Measurements from ENCODE around the gene IFI30. TPM values are rescaled to one million over a fixed set of nuclear protein-coding genes. Genes with fewer than 3 reads are reported as not detected.

The IFI30 gene
- total RNA-seq: 682 TPM
- long read RNA-seq, transcript IFI30-201 (7 exons, 1,134 nt): major isoform, 678 of 726 reads
- long read RNA-seq, partial matches to known transcripts: 42 of 726 reads
- long read RNA-seq, other reads (novel, unspliced or antisense): 6 of 726 reads

DNA sequence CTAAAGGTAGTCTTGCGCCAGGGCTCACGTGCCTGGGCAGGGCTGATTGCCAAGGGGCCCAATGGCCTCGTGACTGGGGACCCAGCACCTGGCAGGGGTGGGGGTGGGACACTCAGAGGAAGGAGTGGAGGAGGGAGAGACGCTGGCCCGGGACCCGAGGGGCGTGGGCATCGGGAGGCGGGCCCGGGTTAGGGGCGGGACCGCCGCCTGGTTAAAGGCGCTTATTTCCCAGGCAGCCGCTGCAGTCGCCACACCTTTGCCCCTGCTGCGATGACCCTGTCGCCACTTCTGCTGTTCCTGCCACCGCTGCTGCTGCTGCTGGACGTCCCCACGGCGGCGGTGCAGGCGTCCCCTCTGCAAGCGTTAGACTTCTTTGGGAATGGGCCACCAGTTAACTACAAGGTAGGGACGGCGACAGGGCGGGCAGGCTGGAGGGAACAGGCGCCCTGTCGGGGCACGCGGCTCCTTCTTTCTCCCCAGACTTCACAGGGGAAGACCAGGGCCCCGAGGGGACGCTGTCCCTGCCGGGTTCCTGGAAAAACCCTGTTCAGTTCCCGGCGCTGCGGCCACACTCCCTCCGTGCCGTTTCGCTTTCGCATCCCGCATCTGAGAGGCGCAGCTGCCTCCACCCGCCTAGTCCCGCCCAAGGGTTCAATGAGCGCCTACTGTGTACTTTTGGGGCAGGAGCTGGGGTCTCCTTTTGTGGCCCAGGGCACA lies at the start of gene IFI30:
TSS of gene IFI30 (plus strand) at position 242 of the 717 bp plus-strand sequence. CDS start at position 271, 29 bp downstream.
- ATAC-seq (peak; percentile 87 to 89), DNase-seq (peak; percentile 92)
- H3K4me1 ChIP-seq: peaks cover 18% of the 10 kb centered on the region
- H3K27ac ChIP-seq: peak within 1 kb of the TSS; percentile 81
- peak within 1 kb of the TSS; percentile 89 for H3K4me3 ChIP-seq
- intact Hi-C loops (cut with DNase I): no loop called here
- TF ChIP-seq CTCF (IDR thresholded peaks at IDR 0.05): no peak
- H3K36me3 ChIP-seq: peaks cover 34% of the 10 kb centered on the region
- H3K27me3 ChIP-seq (ENCODE audit: low read depth): no peaks in the 10 kb centered on the region
- H3K9me3 ChIP-seq: no peaks in the 10 kb centered on the region

- TF ChIP-seq CTCF (IDR thresholded peaks at IDR 0.05): no peak
- DNase-seq (no peak), ATAC-seq (no peak)
- peaks cover 63% of the 10 kb centered on the region for H3K36me3 ChIP-seq
- H3K9me3 ChIP-seq: no peaks in the 10 kb centered on the region
- H3K4me3 ChIP-seq: no peak overlapping the region
- peaks cover 10% of the 10 kb centered on the region for H3K4me1 ChIP-seq
- H3K27me3 ChIP-seq (ENCODE audit: low read depth): no peaks in the 10 kb centered on the region
- H3K27ac ChIP-seq: no peak overlapping the region
- intact Hi-C loops (cut with DNase I): no loop called here
These were observed 49.8 kb upstream of the IFI30 start for GRCh38 chr19:18123819-18124218.

DNA sequence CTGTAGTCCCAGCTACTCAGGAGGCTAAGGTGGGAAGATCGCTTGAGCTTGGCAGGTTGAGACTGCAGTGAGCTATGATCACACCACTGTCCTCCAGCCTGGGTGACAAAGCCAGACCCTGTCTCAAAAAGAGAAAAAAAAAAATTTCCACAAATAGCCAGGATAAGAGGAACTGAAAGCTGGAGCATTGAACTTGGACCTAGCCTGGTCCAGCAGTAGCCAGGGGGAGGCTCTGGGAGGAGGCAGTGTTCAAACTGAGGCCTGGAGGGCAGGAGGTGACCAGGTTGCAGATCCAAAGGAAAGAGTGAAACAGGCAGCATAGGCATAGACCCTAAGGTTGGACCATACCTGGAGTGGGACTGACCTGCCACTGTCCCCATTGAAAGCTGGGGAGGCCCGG lies 47.5 kb upstream of the IFI30 start:
- no peak overlapping the region for H3K27ac ChIP-seq
- no peak for TF ChIP-seq CTCF (IDR thresholded peaks at IDR 0.05)
- no peak for DNase-seq
- no peaks in the 10 kb centered on the region for H3K9me3 ChIP-seq
- intact Hi-C loops (cut with DNase I): no loop called here
- no peaks in the 10 kb centered on the region for H3K27me3 ChIP-seq (ENCODE audit: low read depth)
- peaks cover 84% of the 10 kb centered on the region for H3K36me3 ChIP-seq
- H3K4me3 ChIP-seq: no peak overlapping the region
- no peak for ATAC-seq
- no peaks in the 10 kb centered on the region for H3K4me1 ChIP-seq

DNA sequence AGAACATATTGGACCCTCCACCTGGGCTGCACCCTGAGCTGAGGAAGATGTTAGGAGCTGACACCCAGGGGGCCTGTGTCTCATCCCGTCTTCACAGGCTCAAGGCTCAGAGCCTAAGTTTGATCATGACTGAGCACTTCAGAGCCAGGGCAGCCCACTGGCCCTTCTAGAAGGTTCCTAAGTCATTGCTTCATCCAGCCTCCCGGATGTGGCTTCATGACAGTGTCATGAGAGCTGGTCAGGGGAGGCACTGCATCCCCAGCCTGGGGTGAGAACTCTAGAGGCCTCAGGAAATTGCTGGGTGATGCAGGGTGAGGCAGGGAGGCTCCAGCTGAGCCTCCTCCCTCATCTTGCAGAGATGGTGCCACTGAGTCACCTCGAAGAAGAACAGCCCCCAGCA lies 45.6 kb upstream of the IFI30 start:
- Histone ChIP-seq H3K27me3 (ENCODE audit: low read depth) (no peaks in the 10 kb centered on the region), H3K9me3 (no peaks in the 10 kb centered on the region), H3K36me3 (peaks cover 86% of the 10 kb centered on the region), H3K4me3 (no peak overlapping the region), H3K4me1 (no peaks in the 10 kb centered on the region), H3K27ac (no peak overlapping the region)
- intact Hi-C loops (cut with DNase I): no loop called here
- ATAC-seq (no peak), DNase-seq (no peak)
- no peak for TF ChIP-seq CTCF (IDR thresholded peaks at IDR 0.05)

DNA sequence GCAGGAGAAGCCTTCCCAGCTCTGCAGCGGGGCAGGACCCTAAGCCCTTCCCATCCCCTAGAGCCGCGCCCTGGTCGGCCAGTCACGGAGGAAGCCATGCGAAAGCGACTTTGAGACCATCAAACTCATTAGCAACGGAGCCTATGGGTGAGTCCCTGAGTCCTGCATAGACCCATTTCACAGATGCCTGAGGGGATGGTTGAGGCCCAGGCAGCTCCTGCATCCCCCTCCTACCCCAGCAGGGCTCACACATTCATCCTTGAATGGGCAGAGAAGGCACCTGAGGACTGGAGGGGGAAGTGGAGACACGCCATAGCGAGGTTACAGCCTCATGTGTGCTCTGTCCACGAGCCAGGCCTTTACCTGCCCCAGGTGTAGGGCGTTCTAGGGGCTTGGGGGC lies 44.8 kb upstream of the IFI30 start:
- ATAC-seq (no peak), DNase-seq (no peak)
- Histone ChIP-seq H3K9me3 (no peaks in the 10 kb centered on the region), H3K4me3 (no peak overlapping the region), H3K4me1 (no peaks in the 10 kb centered on the region), H3K27me3 (ENCODE audit: low read depth) (no peaks in the 10 kb centered on the region), H3K36me3 (peaks cover 88% of the 10 kb centered on the region), H3K27ac (no peak overlapping the region)
- no peak for TF ChIP-seq CTCF (IDR thresholded peaks at IDR 0.05)
- intact Hi-C loops (cut with DNase I): no loop called here

Data from lower lobe of right lung (tissue), 2 donors.